ENCODE measurements around the gene TRERF1.

TRERF1 gene

DNA sequence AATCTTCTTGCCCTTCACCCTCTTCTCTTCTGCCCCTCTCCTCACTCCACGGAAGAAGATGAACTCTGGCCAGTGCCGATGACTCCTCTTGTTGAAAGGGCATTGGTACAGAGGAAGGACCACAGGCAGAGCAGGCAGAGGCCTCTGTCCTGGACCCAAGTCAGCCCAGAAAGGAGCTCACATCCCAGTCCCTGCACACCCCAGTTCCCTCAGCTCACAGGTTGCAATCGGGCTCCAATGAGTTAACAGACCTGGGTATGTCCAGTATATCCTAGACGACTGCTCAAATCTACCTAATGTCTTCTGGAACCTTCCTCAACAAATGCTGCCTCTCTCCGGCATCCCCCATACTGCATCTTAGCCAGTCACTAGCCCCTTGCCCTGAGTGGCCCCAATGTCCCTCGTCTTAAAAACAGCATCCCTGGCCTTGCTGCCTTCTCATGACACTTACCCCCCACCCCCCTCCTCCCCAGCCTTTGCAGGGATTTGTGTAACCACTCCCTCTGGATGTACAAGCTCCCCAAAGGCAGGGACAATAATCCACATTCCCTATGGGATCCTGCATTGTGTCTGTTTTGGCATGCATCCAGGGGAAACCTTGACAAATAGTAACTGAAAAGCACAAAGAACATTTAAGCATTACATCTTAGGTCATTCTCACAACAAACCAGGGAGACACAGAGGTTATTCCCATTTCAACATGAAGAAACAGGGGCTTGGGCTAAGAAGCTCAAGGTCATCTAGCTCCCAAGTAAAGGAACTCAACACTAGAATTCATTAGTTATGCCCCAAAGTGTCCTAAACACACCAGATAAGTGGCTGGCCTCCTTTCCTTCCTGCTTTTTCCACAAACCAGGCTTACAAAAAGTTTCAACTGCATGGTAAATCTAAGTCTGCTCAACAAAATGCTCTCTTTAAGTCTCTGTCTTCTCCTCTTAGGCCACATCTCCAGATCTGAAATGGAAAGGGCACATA lies 45.1 kb downstream of the TRERF1 start:
- no peak overlapping the region for H3K4me3 ChIP-seq (ENCODE audit: low read depth, low read length)
- TF ChIP-seq, protein P1, sequence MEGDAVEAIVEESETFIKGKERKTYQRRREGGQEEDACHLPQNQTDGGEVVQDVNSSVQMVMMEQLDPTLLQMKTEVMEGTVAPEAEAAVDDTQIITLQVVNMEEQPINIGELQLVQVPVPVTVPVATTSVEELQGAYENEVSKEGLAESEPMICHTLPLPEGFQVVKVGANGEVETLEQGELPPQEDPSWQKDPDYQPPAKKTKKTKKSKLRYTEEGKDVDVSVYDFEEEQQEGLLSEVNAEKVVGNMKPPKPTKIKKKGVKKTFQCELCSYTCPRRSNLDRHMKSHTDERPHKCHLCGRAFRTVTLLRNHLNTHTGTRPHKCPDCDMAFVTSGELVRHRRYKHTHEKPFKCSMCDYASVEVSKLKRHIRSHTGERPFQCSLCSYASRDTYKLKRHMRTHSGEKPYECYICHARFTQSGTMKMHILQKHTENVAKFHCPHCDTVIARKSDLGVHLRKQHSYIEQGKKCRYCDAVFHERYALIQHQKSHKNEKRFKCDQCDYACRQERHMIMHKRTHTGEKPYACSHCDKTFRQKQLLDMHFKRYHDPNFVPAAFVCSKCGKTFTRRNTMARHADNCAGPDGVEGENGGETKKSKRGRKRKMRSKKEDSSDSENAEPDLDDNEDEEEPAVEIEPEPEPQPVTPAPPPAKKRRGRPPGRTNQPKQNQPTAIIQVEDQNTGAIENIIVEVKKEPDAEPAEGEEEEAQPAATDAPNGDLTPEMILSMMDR (IDR thresholded peaks at IDR 0.05; ENCODE audit: low read depth, low read length, missing control alignments): no peak
- in situ Hi-C loops (cut with HindIII; ENCODE audit: low sequenced_read_pairs): no loop called here
- DNase-seq (ENCODE audit: low read depth): no peak

DNA sequence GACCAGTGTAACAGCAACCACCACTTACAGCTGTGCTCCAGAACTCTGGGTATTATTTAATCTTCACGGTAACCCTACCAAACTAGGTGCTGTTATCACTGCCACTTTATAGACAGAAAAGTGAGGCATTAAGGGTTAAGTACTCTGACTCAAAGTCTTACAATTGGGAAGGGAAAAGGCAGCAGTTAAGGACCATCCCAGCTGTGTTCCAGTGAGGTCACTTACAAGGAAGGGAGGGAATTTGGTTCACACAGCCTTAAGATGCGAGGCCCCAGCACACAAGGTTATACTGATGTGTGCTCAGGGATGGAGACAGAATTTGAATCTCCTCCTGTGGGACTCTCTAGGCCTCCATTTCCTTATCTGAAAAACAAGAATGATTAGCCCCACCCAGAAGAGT lies 46.7 kb downstream of the TRERF1 start:
- DNase-seq (ENCODE audit: low read depth): no peak
- no peak overlapping the region for H3K4me3 ChIP-seq (ENCODE audit: low read depth, low read length)
- in situ Hi-C loops (cut with HindIII; ENCODE audit: low sequenced_read_pairs): no loop called here
- TF ChIP-seq, protein P1 (IDR thresholded peaks at IDR 0.05; ENCODE audit: low read depth, low read length, missing control alignments): no peak

DNA sequence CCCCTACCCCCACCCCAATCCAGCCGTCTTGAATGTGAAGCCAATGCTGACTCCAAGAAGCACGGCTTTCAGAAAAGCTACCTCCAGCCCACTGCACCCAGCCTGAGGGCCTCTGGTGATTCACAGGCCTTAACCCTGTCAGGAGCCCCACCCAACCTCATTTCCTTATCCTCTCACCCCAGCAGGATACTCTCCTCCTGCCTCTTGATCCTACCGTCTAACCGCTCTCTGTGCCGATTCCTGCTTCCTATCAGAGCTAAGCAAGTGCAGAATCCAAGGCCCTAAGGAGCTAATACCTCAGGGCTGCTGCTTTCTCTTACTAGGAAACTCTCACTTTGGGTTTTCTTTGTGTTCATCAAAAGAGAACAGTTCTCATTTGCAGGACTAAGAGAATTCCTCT lies 47.2 kb downstream of the TRERF1 start:
- H3K4me3 ChIP-seq (ENCODE audit: low read depth, low read length): no peak overlapping the region
- TF ChIP-seq, protein P1 (IDR thresholded peaks at IDR 0.05; ENCODE audit: low read depth, low read length, missing control alignments): no peak
- no peak for DNase-seq (ENCODE audit: low read depth)
- in situ Hi-C loops (cut with HindIII; ENCODE audit: low sequenced_read_pairs): no loop called here

DNA sequence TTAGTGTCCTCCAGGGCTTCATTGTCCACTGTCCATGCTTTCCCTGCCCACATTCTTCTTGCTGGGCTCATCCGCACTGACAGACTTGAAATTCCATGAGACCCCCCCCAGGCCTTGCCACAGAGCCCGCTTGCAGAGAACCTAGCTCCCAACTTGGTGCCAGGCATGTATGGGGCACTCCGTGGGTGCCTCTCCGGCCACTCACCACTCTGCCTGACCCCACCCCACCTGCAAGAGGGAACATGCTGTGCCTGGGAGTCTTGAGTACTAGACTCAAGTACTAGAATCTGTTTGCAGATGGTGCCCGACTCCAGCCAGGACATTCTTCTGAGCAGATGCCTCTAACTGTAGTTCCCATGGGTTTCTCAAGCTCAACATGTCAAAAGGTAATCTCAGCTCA lies 47.9 kb downstream of the TRERF1 start:
- no peak for DNase-seq (ENCODE audit: low read depth)
- no peak overlapping the region for H3K4me3 ChIP-seq (ENCODE audit: low read depth, low read length)
- TF ChIP-seq, protein P1 (IDR thresholded peaks at IDR 0.05; ENCODE audit: low read depth, low read length, missing control alignments): no peak
- in situ Hi-C loops (cut with HindIII; ENCODE audit: low sequenced_read_pairs): no loop called here

DNA sequence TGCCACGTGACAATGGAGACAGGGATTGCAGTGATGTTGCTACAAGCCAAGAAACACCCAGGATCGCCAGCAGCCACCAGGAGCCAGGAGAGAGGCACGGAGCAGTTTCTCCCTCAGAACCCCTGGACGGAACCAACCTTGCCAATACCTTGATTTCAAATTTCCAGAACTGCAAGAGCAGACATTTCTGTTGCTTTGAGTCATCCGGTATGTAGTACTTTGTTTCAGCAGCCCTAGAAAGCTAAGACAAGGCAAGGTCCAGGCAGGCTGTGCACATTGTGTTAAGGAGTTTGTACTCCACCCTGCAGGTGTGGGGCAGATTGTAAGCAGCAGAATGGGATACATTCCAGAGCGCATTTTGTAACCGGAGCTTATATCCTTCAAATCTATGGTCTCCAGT lies 48.3 kb downstream of the TRERF1 start:
- no peak overlapping the region for H3K4me3 ChIP-seq (ENCODE audit: low read depth, low read length)
- TF ChIP-seq, protein P1 (IDR thresholded peaks at IDR 0.05; ENCODE audit: low read depth, low read length, missing control alignments): peak; percentile 17
- no peak for DNase-seq (ENCODE audit: low read depth)
- in situ Hi-C loops (cut with HindIII; ENCODE audit: low sequenced_read_pairs): no loop called here

DNA sequence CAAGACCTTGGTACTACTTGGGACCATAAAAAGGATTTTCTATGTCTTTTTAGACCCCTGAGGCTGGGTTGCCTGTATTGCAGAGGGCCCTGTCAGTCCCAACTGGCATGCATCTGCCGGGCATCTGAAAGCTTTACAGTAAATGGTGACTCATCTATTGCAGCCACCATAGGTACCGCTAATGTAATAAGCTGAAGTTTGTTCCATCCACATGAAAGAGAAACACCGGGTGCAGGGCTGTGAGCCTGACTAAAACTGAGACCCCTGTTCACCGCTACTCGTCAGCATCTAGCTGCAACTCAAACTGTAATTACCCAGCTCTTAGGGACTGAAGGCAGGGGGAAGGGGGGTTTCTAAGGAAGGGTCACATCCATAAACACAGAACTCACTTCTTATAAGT lies 49.5 kb downstream of the TRERF1 start:
- TF ChIP-seq, protein P1 (IDR thresholded peaks at IDR 0.05; ENCODE audit: low read depth, low read length, missing control alignments): no peak
- no peak for DNase-seq (ENCODE audit: low read depth)
- H3K4me3 ChIP-seq (ENCODE audit: low read depth, low read length): no peak overlapping the region
- in situ Hi-C loops (cut with HindIII; ENCODE audit: low sequenced_read_pairs): no loop called here
